PC-3 (cell line): ENCODE measurements around the gene SH3BP1. TPM values are rescaled to one million over a fixed set of nuclear protein-coding genes. Genes with fewer than 3 reads are reported as not detected.

Experiments
- ATAC-seq: fragments of 200-7000 bp; cut with Tn5 transposase; 2 replicates; pipeline ENCODE4 v1.9.1; 2020; ENCODE audit warnings: mild to moderate bottlenecking, moderate library complexity
- BruUV-seq: library from RNA; stranded (reverse); fragments of 400-500 nt; replicated peaks from 2 replicates; lab custom pipeline; 2021; lab: Mats Ljungman, UMichigan
- CTCF ChIA-PET: fragments of 300-600 bp; sonication (Branson Sonifier 250); formaldehyde crosslinking; loops from one replicate; lab custom pipeline; 2022; ENCODE audit warnings: antibody characterized with exemption; lab: Charles Lee
- POLR2A ChIA-PET: fragments of 300-600 bp; sonication (Branson Sonifier 250); formaldehyde crosslinking; loops from one replicate; lab custom pipeline; 2022; ENCODE audit warnings: antibody characterized with exemption; ENCODE audit not compliant: unreplicated experiment; lab: Charles Lee
- DNase-seq: peaks from one replicate; pipeline ENCODE4 v3.0.0-alpha.2; 2015
- H2AFZ ChIP-seq: fragments of 300-600 bp; sonication (generic); 2 replicates; pipeline ENCODE4 v1.6.0; 2016; ENCODE audit warnings: antibody characterized with exemption, low read length
- H3F3A ChIP-seq: fragments of 300-600 bp; sonication (generic); one replicate; pipeline ENCODE4 v1.6.0; 2017; ENCODE audit warnings: antibody characterized with exemption, low read length, control low read depth, mild to moderate bottlenecking; ENCODE audit not compliant: unreplicated experiment
- H3K27ac ChIP-seq: fragments of 300-600 bp; sonication (generic); 2 replicates; pipeline ENCODE4 v1.5.1; 2016; ENCODE audit warnings: mild to moderate bottlenecking, low read length
- H3K27me3 ChIP-seq: fragments of 300-600 bp; sonication (generic); 2 replicates; pipeline ENCODE4 v1.6.1; 2016; ENCODE audit warnings: low read length, mixed read lengths
- H3K36me3 ChIP-seq: fragments of 300-600 bp; sonication (generic); 2 replicates; pipeline ENCODE4 v1.6.1; 2016; ENCODE audit warnings: low read depth, mixed run types, low read length, mixed read lengths
- H3K4me1 ChIP-seq: fragments of 300-600 bp; sonication (generic); 2 replicates; pipeline ENCODE4 v1.5.1; 2016; ENCODE audit warnings: low read length; ENCODE audit not compliant: insufficient read depth
- H3K4me2 ChIP-seq: fragments of 300-600 bp; sonication (generic); 2 replicates; pipeline ENCODE4 v1.6.0; 2016; ENCODE audit warnings: low read length
- H3K4me3 ChIP-seq: fragments of 300-600 bp; sonication (generic); 2 replicates; pipeline ENCODE4 v1.5.1; 2016; ENCODE audit warnings: mild to moderate bottlenecking, low read length, mixed read lengths
- H3K79me2 ChIP-seq: fragments of 300-600 bp; sonication (generic); 2 replicates; pipeline ENCODE4 v1.6.1; 2017; ENCODE audit warnings: low read length, mixed read lengths
- H3K9ac ChIP-seq: fragments of 300-600 bp; sonication (generic); 2 replicates; pipeline ENCODE4 v1.6.0; 2016; ENCODE audit warnings: mild to moderate bottlenecking, low read length
- H3K9me2 ChIP-seq: fragments of 300-600 bp; sonication (generic); replicated peaks from 2 replicates; pipeline ENCODE4 v1.6.1; 2016; ENCODE audit warnings: mixed run types, low read length, mixed read lengths
- H3K9me3 ChIP-seq: fragments of 300-600 bp; sonication (generic); 2 replicates; pipeline ENCODE4 v1.6.1; 2016; ENCODE audit warnings: low read length, mixed read lengths
- H4K20me1 ChIP-seq: fragments of 300-600 bp; sonication (generic); 2 replicates; pipeline ENCODE4 v1.6.1; 2016; ENCODE audit warnings: low read length, mixed read lengths
- CTCF ChIP-seq: fragments of 300-600 bp; sonication (generic); conservative IDR thresholded peaks from 2 replicates; pipeline ENCODE4 v1.5.1; 2017; ENCODE audit warnings: antibody characterized with exemption, low read depth, mild to moderate bottlenecking, low read length
- EZH2 ChIP-seq: fragments of 300-600 bp; sonication (generic); IDR thresholded peaks from one replicate; pipeline ENCODE4 v1.6.1; 2017; ENCODE audit warnings: antibody characterized with exemption, mild to moderate bottlenecking, low read length; ENCODE audit not compliant: unreplicated experiment
- EZH2phosphoT487 ChIP-seq: fragments of 300-600 bp; sonication (generic); IDR thresholded peaks from 2 replicates; pipeline ENCODE4 v1.6.1; 2018; ENCODE audit warnings: mild to moderate bottlenecking, antibody characterized with exemption, low read length, borderline replicate concordance
- intact Hi-C: fragments of 100-400 bp; cut with micrococcal nuclease; formaldehyde crosslinking; loops from 2 replicates; pipeline ENCODE4 v1.9.0; 2023
- total RNA-seq: library from RNA; depleted of rRNA; stranded (reverse); fragments of >200 nt; gene quantifications from 2 replicates; pipeline ENCODE4 v1.2.3, GENCODE V29; 2014

Gene SH3BP1
- total RNA-seq, 1 experiment from 2014 or later = 18.0 TPM

- no peak for DNase-seq
- Histone ChIP-seq H3K4me2 (no peak overlapping the region), H3F3A (no peaks in the 10 kb centered on the region), H3K4me3 (no peak overlapping the region), H3K36me3 (no peaks in the 10 kb centered on the region), H3K27me3 (no peaks in the 10 kb centered on the region), H3K27ac (no peak overlapping the region), H2AFZ (no peak overlapping the region), H3K9me3 (no peaks in the 10 kb centered on the region), H3K9me2 (no peaks in the 10 kb centered on the region), H4K20me1 (no peaks in the 10 kb centered on the region), H3K9ac (no peak overlapping the region), H3K79me2 (no peaks in the 10 kb centered on the region), H3K4me1 (no peaks in the 10 kb centered on the region)
- ChIA-PET CTCF (no interaction called here), POLR2A (no interaction called here)
- BruUV-seq = no TSS peak
- no peak for ATAC-seq
- TF ChIP-seq CTCF (0 out of 2 replicates have a peak, but pooled peaks have one; percentile 13), EZH2 (no peak)
- intact Hi-C loops = no loop called here
Observed at GRCh38 chr22:37594237-37594636, 45.2 kb upstream of the SH3BP1 start.

- Histone ChIP-seq H3K4me3 (no peak overlapping the region), H3K27ac (no peak overlapping the region), H3K79me2 (no peaks in the 10 kb centered on the region), H3F3A (no peaks in the 10 kb centered on the region), H3K9me3 (no peaks in the 10 kb centered on the region), H4K20me1 (no peaks in the 10 kb centered on the region), H3K9ac (no peak overlapping the region), H3K9me2 (no peaks in the 10 kb centered on the region), H2AFZ (no peak overlapping the region), H3K27me3 (no peaks in the 10 kb centered on the region), H3K4me2 (no peak overlapping the region), H3K36me3 (no peaks in the 10 kb centered on the region), H3K4me1 (peaks cover 17% of the 10 kb centered on the region)
- ATAC-seq (no peak), DNase-seq (peak; percentile 8)
- no peak for TF ChIP-seq EZH2phosphoT487
- no peak for TF ChIP-seq CTCF
- TF ChIP-seq EZH2 = no peak
- ChIA-PET CTCF (no interaction called here), POLR2A (no interaction called here)
- intact Hi-C loops = no loop called here
- no TSS peak for BruUV-seq
Observed at GRCh38 chr22:37599153-37599552, 40.3 kb upstream of the SH3BP1 start.

DNA sequence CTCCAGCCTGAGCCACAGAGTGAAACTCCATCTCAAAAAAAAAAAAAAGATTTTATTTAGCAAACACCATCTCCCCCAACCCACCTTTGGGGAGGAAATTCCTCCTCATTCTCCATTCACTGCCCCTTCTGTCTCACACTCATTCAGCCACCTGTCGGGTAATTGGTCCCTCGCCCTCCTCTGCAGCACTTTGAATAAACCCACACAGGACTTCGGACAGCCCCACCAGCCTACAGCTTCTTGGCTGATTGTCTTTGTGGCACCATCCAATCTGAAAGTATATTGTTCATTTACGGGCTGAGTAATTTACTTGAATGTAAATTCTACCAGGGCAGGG, 38.3 kb upstream of the SH3BP1 start:
- ChIA-PET CTCF (no interaction called here), POLR2A (no interaction called here)
- TF ChIP-seq EZH2phosphoT487 (no peak), CTCF (no peak), EZH2 (no peak)
- DNase-seq (no peak), ATAC-seq (no peak)
- H3K36me3 ChIP-seq = no peaks in the 10 kb centered on the region
- peaks cover 17% of the 10 kb centered on the region for H3K4me1 ChIP-seq
- H3K4me2 ChIP-seq = peak overlapping the region; percentile 60
- H2AFZ ChIP-seq = no peak overlapping the region
- no peaks in the 10 kb centered on the region for H3F3A ChIP-seq
- H4K20me1 ChIP-seq = no peaks in the 10 kb centered on the region
- no peaks in the 10 kb centered on the region for H3K27me3 ChIP-seq
- no TSS peak for BruUV-seq
- no peak overlapping the region for H3K4me3 ChIP-seq
- no peaks in the 10 kb centered on the region for H3K9me3 ChIP-seq
- H3K79me2 ChIP-seq = no peaks in the 10 kb centered on the region
- H3K9me2 ChIP-seq = no peaks in the 10 kb centered on the region
- H3K9ac ChIP-seq = no peak overlapping the region
- H3K27ac ChIP-seq = no peak overlapping the region
- intact Hi-C loops = no loop called here
